Measurements from ENCODE around the gene DZANK1. TPM values are rescaled to one million over a fixed set of nuclear protein-coding genes. Genes with fewer than 3 reads are reported as not detected.
"Not testable (repeated sequence)": the region's sequence is repeated elsewhere in the genome, so short reads cannot be mapped to it uniquely, and the experiment has no call there.

The DZANK1 gene
- total and polyA plus RNA-seq, 3 experiments from 2014 or later = 1.7 to 3.1 (median 2.8) TPM

DNA sequence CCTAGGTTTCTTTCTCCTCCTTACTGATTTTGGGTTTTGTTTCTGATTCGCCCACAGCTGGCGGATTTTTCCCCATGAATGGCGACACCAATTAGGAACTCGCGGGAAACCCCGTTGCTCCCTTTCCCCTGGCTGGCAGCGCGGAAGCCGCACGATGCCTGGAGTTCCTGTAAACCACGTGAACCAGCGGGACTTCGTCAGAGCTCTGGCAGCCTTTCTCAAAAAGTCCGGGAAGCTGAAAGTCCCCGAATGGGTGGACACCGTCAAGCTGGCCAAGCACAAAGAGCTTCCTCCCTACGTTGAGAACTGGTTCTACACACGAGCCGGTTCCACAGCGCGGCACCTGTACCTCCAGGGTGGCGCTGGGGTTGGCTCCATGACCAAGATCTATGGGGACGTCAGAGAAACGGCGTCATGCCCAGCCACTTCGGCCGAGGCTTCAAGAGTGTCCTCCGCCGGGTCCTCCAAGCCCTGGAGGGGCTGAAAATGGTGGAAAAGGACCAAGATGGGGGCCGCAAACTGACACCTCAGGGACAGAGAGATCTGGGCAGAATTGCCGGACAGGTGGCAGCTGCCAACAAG is 37.7 kb upstream of the DZANK1 start:
- Mint-ChIP-seq H3K27me3 (peaks cover 8 to 9% of the 10 kb centered on the region in 2 donors), H3K27ac (peak overlapping the region in 1 of 8 donors; percentile 21), H3K9me3 (peaks cover 0 to 2% (median 0%) of the 10 kb centered on the region in 5 donors), H3K4me1 (peaks cover 21 to 34% (median 30%) of the 10 kb centered on the region in 3 donors), H3K36me3 (peaks cover 2 to 16% (median 4%) of the 10 kb centered on the region in 3 donors), H3K4me3 (peak overlapping the region in 1 of 7 donors; percentile 23)
- Histone ChIP-seq H3K4me1 (ENCODE audit: insufficient read depth, low read length) (peaks cover 19% of the 10 kb centered on the region), H3K4me3 (ENCODE audit: low read length) (no peak overlapping the region), H3K36me3 (ENCODE audit: insufficient read depth, low read length) (no peaks in the 10 kb centered on the region), H3K9me3 (ENCODE audit: low read length) (no peaks in the 10 kb centered on the region), H3K27ac (ENCODE audit: low read depth, low read length) (no peak overlapping the region), H3K27me3 (ENCODE audit: insufficient read depth, low read length, poor library complexity, severe bottlenecking) (no peaks in the 10 kb centered on the region)
- ChIA-PET POLR2A (interaction anchor here (1.5 kb wide), 1 partner anchor 38 kb away, joined by 3 read pairs; the partner anchor contains the start of gene DZANK1), CTCF (interaction anchor here (1.3 kb wide), 1 partner anchor 289 kb away, joined by 3 read pairs; no protein-coding TSS in a partner anchor)
- no peak for DNase-seq

DNA sequence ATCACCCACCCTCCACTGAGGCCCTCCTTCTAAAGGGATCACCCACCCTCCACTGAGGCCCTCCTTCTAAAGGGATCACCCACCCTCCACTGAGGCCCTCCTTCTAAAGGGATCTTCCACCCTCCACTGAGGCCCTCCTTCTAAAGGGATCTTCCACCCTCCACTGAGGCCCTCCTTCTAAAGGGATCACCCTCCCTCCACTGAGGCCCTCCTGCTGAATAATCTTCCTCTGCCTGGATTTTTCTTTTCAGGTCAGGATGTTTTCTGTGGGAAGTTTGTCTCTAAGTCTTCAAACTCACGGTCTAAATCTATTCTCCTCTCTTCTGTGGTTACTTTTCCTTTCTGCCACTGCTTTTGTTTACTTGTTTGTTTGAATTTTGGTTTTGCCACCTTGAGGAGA is 34.8 kb upstream of the DZANK1 start:
- H3K4me3 Mint-ChIP-seq; H3K36me3 Mint-ChIP-seq; H3K27me3 ChIP-seq (ENCODE audit: insufficient read depth, low read length, poor library complexity, severe bottlenecking); H3K27ac ChIP-seq (ENCODE audit: low read depth, low read length); H3K36me3 ChIP-seq (ENCODE audit: insufficient read depth, low read length); H3K9me3 Mint-ChIP-seq; H3K27me3 Mint-ChIP-seq; H3K4me3 ChIP-seq (ENCODE audit: low read length); H3K9me3 ChIP-seq (ENCODE audit: low read length); POLR2A ChIA-PET; CTCF ChIA-PET; H3K27ac Mint-ChIP-seq; H3K4me1 ChIP-seq (ENCODE audit: insufficient read depth, low read length); DNase-seq: not testable (repeated sequence)
- peaks cover 9 to 12% (median 11%) of the 10 kb centered on the region in 3 donors for H3K4me1 Mint-ChIP-seq

DNA sequence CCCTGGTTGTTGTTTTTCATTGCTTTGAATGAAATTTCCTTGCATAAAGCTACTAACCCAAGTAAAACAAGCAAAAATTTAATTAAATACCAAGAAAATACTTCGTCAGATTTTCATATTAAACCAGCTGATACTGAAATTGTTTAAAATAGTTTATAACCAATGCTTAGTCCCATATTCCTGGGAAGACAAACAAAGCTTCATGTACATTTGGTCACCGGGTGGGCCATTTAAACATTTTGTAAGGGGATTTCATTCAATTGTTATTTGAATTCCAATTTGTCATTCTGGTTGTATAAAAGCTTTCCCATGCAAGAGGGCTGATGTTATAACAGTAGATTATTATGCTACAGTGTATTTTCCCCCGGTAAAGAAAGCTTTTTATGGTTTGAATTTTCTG is 30.8 kb upstream of the DZANK1 start:
- no peak overlapping the region for H3K27ac ChIP-seq (ENCODE audit: low read depth, low read length)
- no peaks in the 10 kb centered on the region for H3K9me3 ChIP-seq (ENCODE audit: low read length)
- peaks cover 13% of the 10 kb centered on the region for H3K4me1 ChIP-seq (ENCODE audit: insufficient read depth, low read length)
- H3K36me3 Mint-ChIP-seq = peaks cover 4 to 17% (median 4%) of the 10 kb centered on the region in 3 donors
- peak overlapping the region; percentile 94 to 99 (median 98) for H3K4me3 Mint-ChIP-seq
- H3K27me3 ChIP-seq (ENCODE audit: insufficient read depth, low read length, poor library complexity, severe bottlenecking) = no peaks in the 10 kb centered on the region
- ChIA-PET CTCF (interaction anchor here (0.7 to 2.4 kb wide), 4 partner anchors 9 to 28 kb away, joined by 3 to 30 read pairs (median 4); partner anchors contain the start of gene SEC23B), POLR2A (interaction anchor here (0.7 to 3.6 kb wide), 3 partner anchors 9 to 358 kb away, joined by 3 to 41 read pairs (median 11); partner anchors contain the start of genes DZANK1, POLR3F and SEC23B)
- peaks cover 5% of the 10 kb centered on the region for H3K36me3 ChIP-seq (ENCODE audit: insufficient read depth, low read length)
- peaks cover 17 to 21% (median 19%) of the 10 kb centered on the region in 3 donors for H3K4me1 Mint-ChIP-seq
- no peak for DNase-seq
- peak overlapping the region; percentile 33 to 97 (median 95) for H3K27ac Mint-ChIP-seq
- peak overlapping the region; percentile 82 for H3K4me3 ChIP-seq (ENCODE audit: low read length)
- peaks cover 0 to 9% of the 10 kb centered on the region in 2 donors for H3K27me3 Mint-ChIP-seq
- no peaks in the 10 kb centered on the region for H3K9me3 Mint-ChIP-seq

DNA sequence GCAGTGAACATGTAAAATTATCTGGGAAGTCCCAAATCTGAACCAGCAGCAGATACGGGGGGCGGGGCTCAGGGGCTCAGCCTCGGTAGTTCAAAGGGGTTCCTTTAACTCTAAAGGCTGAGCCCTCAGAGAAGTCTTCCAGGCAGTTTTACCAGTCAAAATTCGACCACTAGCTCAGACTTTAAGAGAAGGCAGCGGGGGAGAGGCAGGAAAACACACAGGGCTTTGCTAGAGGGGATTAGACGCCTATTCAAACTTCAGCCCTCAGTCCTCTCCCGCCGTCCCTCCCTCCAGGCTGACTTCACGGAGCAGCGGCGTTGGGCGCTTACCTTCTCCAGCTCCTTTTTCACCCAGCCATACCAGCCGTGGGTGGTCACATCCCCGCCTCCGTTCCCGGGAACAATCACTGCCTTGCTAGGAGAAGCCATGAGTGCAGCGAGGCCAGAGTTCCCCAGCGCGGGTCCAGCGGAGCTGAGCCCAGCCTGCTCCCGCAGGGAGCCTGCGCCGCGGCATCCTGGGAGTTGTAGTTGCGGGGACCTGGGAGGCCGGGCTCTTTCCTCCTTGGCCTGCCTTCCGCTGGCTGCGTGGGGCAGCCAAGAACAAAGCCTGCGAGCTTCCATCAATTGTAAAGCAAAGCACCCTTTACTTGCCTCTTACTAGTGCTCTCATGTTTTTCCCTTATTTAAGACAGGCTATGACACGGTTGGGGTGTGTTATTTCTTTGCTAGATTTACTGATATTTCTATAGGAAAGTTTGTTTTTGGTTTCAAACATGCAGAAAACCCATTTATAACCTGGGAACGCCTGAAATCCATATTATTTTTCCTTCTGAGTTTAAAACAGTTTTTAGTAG is 30.1 kb upstream of the DZANK1 start, which contains the start of gene RBBP9:
Gene RBBP9 (minus strand): TSS at position 486 of the 853 bp plus-strand sequence. CDS start 58 bp downstream, at position 428.
- H3K9me3 Mint-ChIP-seq = no peaks in the 10 kb centered on the region
- H3K4me1 Mint-ChIP-seq = peaks cover 17 to 21% (median 19%) of the 10 kb centered on the region in 3 donors
- peak within 1 kb of the TSS; percentile 33 to 97 (median 95) for H3K27ac Mint-ChIP-seq
- H3K27me3 Mint-ChIP-seq = peaks cover 0 to 3% of the 10 kb centered on the region in 2 donors
- ChIA-PET POLR2A (interaction anchor here (0.7 to 3.6 kb wide), 3 partner anchors 10 to 358 kb away, joined by 3 to 41 read pairs (median 11); partner anchors contain the start of genes DZANK1, POLR3F and SEC23B), CTCF (interaction anchor here (0.7 to 2.4 kb wide), 5 partner anchors 10 to 28 kb away, joined by 3 to 30 read pairs (median 5); partner anchors contain the start of gene SEC23B)
- H3K4me3 Mint-ChIP-seq = peak within 1 kb of the TSS; percentile 94 to 99 (median 98)
- DNase-seq = peak; percentile 59 to 75 (median 70)
- Histone ChIP-seq H3K4me1 (ENCODE audit: insufficient read depth, low read length) (peaks cover 13% of the 10 kb centered on the region), H3K4me3 (ENCODE audit: low read length) (peak within 1 kb of the TSS; percentile 82), H3K9me3 (ENCODE audit: low read length) (no peaks in the 10 kb centered on the region), H3K36me3 (ENCODE audit: insufficient read depth, low read length) (peaks cover 7% of the 10 kb centered on the region), H3K27ac (ENCODE audit: low read depth, low read length) (peak within 1 kb of the TSS; percentile 51), H3K27me3 (ENCODE audit: insufficient read depth, low read length, poor library complexity, severe bottlenecking) (no peaks in the 10 kb centered on the region)
- H3K36me3 Mint-ChIP-seq = peaks cover 3 to 24% (median 4%) of the 10 kb centered on the region in 3 donors

DNA sequence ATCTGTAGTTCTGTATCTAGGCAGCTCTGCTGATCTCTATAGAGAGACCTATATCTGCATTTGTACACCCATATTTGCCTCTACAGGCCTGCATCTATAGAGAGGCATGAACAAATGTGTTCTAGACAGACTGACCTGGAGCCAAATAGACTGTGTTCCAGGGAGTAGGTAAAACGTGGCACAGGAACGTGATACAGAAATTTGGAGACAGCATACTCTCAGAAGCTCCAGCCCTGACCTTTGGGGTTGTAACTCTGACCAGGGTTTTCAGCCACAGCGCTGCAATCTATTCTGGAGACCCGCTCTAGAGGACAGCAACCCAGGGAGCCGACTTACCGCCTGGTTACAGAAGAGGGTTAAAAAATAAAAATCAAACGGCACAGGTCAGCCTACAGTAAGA is 29.2 kb upstream of the DZANK1 start:
- Mint-ChIP-seq H3K4me3 (peak overlapping the region; percentile 94 to 99 (median 98)), H3K9me3 (no peaks in the 10 kb centered on the region), H3K27ac (peak overlapping the region in 7 of 8 donors; percentile 13 to 97 (median 94)), H3K36me3 (peaks cover 0 to 30% (median 8%) of the 10 kb centered on the region in 3 donors), H3K4me1 (peaks cover 17 to 21% (median 19%) of the 10 kb centered on the region in 3 donors), H3K27me3 (no peaks in the 10 kb centered on the region)
- peaks cover 7% of the 10 kb centered on the region for H3K36me3 ChIP-seq (ENCODE audit: insufficient read depth, low read length)
- no peak overlapping the region for H3K27ac ChIP-seq (ENCODE audit: low read depth, low read length)
- H3K27me3 ChIP-seq (ENCODE audit: insufficient read depth, low read length, poor library complexity, severe bottlenecking) = no peaks in the 10 kb centered on the region
- DNase-seq = no peak
- ChIA-PET POLR2A (interaction anchor here (3.6 kb wide), 1 partner anchor 11 kb away, joined by 41 read pairs; the partner anchor contains the start of gene SEC23B), CTCF (interaction anchor here (2.1 to 2.4 kb wide), 2 partner anchors 11 to 13 kb away, joined by 6 to 30 read pairs; partner anchors contain the start of gene SEC23B)
- H3K4me3 ChIP-seq (ENCODE audit: low read length) = peak overlapping the region; percentile 82
- H3K9me3 ChIP-seq (ENCODE audit: low read length) = no peaks in the 10 kb centered on the region
- H3K4me1 ChIP-seq (ENCODE audit: insufficient read depth, low read length) = peaks cover 13% of the 10 kb centered on the region

DNA sequence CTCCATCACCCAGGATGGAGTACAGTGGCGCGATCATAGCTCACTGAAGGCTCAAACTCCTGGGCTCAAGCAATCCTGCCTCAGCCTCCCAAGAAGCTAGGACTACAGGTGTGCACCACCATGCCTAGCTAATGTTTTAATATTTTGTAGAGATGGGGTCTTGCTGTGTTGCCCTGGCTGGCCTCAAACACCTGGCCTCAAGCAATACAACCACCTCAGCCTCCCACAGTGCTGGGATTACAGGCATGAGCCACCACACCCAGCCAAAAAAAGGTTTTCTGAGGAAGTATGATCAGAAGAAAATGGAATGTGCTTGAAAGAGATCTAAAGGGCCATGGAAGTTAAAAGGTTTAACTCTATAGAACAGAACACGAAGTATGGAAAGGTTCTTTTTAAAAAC is 21.5 kb upstream of the DZANK1 start:
- Mint-ChIP-seq H3K36me3 (peaks cover 4 to 77% (median 20%) of the 10 kb centered on the region in 3 donors), H3K27ac (no peak overlapping the region), H3K9me3 (no peaks in the 10 kb centered on the region), H3K4me3 (no peak overlapping the region), H3K27me3 (no peaks in the 10 kb centered on the region), H3K4me1 (peaks cover 0 to 2% (median 0%) of the 10 kb centered on the region in 3 donors)
- DNase-seq = no peak
- Histone ChIP-seq H3K27ac (ENCODE audit: low read depth, low read length) (no peak overlapping the region), H3K4me1 (ENCODE audit: insufficient read depth, low read length) (no peaks in the 10 kb centered on the region), H3K9me3 (ENCODE audit: low read length) (no peaks in the 10 kb centered on the region), H3K36me3 (ENCODE audit: insufficient read depth, low read length) (peaks cover 20% of the 10 kb centered on the region), H3K27me3 (ENCODE audit: insufficient read depth, low read length, poor library complexity, severe bottlenecking) (no peaks in the 10 kb centered on the region), H3K4me3 (ENCODE audit: low read length) (no peak overlapping the region)
- POLR2A ChIA-PET = no interaction called here
- CTCF ChIA-PET = interaction anchor here (1.0 kb wide), 1 partner anchor 27 kb away, joined by 3 read pairs; no protein-coding TSS in a partner anchor

DNA sequence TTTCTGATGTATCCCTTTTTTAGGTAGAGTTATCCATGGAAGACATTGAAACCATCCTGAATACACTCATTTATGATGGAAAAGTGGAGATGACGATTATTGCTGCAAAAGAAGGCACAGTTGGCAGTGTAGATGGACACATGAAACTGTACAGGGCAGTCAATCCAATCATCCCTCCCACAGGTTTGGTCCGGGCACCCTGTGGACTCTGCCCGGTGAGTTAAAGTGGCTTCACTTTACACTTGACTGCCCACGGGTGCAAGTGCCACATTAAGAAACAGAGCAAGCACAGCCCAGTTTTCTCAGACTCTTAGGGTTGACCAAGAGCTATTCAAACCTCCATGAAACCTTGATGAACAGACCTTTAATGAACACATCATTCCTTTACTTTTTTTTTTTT is 14.8 kb upstream of the DZANK1 start:
- no peaks in the 10 kb centered on the region for H3K9me3 Mint-ChIP-seq
- Histone ChIP-seq H3K36me3 (ENCODE audit: insufficient read depth, low read length) (peaks cover 28% of the 10 kb centered on the region), H3K9me3 (ENCODE audit: low read length) (no peaks in the 10 kb centered on the region), H3K27me3 (ENCODE audit: insufficient read depth, low read length, poor library complexity, severe bottlenecking) (no peaks in the 10 kb centered on the region), H3K4me3 (ENCODE audit: low read length) (no peak overlapping the region), H3K27ac (ENCODE audit: low read depth, low read length) (no peak overlapping the region), H3K4me1 (ENCODE audit: insufficient read depth, low read length) (no peaks in the 10 kb centered on the region)
- CTCF ChIA-PET = interaction anchor here (0.7 kb wide), 1 partner anchor 66 kb away, joined by 4 read pairs; no protein-coding TSS in a partner anchor
- H3K4me3 Mint-ChIP-seq = no peak overlapping the region
- H3K27me3 Mint-ChIP-seq = no peaks in the 10 kb centered on the region
- DNase-seq = no peak
- H3K36me3 Mint-ChIP-seq = peaks cover 4 to 77% (median 22%) of the 10 kb centered on the region in 3 donors
- H3K4me1 Mint-ChIP-seq = no peaks in the 10 kb centered on the region
- H3K27ac Mint-ChIP-seq = peak overlapping the region in 2 of 8 donors; percentile 17 to 68
- POLR2A ChIA-PET = no interaction called here
